HUDEP-2 (cell line): Measurements from ENCODE around the gene LRRC23.
A peak's percentile ranks its signal among the peaks of the same experiment; 100 is the strongest.
"Not testable (repeated sequence)": the region's sequence is repeated elsewhere in the genome, so short reads cannot be mapped to it uniquely, and the experiment has no call there.

ENCODE experiments used
- DNase-seq, 76 experiments: peaks; one replicate each; lab custom pipeline; 2025; ENCODE audit not compliant: unreplicated experiment in 76 of 76; lab: John Stamatoyannopoulos, UW

The LRRC23 gene

GRCh38 chr12:6872073-6873048 lies 32.3 kb upstream of the LRRC23 start:
- peak in 69 of 76 experiments; percentile 3 to 85 (median 63) for DNase-seq

GRCh38 chr12:6873094-6874014 lies 31.3 kb upstream of the LRRC23 start, which contains the start of gene SPSB2:
Gene SPSB2 (minus strand): TSS chr12:6873303. CDS start chr12:6872901, 402 bp downstream.
- DNase-seq: peak in 75 of 76 experiments; percentile 64 to 98 (median 93)

GRCh38 chr12:6874015-6874368 lies 30.6 kb upstream of the LRRC23 start:
- DNase-seq: not testable (repeated sequence)

- not testable (repeated sequence) for DNase-seq
These were observed 24.8 kb upstream of the LRRC23 start for GRCh38 chr12:6879824-6880223.

- DNase-seq: no peak
These were observed 21.4 kb upstream of the LRRC23 start for GRCh38 chr12:6883252-6883651.

GRCh38 chr12:6883683-6884082 lies 20.9 kb upstream of the LRRC23 start:
- no peak for DNase-seq

- no peak for DNase-seq
These were observed 20.1 kb upstream of the LRRC23 start for GRCh38 chr12:6884539-6884938.

GRCh38 chr12:6886206-6886999 lies 18.2 kb upstream of the LRRC23 start:
- DNase-seq: not testable (repeated sequence)

GRCh38 chr12:6887460-6887859 lies 17.2 kb upstream of the LRRC23 start:
- DNase-seq: no peak

GRCh38 chr12:6888360-6888759 lies 16.3 kb upstream of the LRRC23 start:
- no peak for DNase-seq

GRCh38 chr12:6888794-6889193 lies 15.8 kb upstream of the LRRC23 start:
- not testable (repeated sequence) for DNase-seq

GRCh38 chr12:6889775-6890573 lies 14.6 kb upstream of the LRRC23 start:
- not testable (repeated sequence) for DNase-seq

GRCh38 chr12:6890789-6891645 lies 13.6 kb upstream of the LRRC23 start:
- DNase-seq: peak in 75 of 76 experiments; percentile 57 to 98 (median 96)

- peak in 1 of 76 experiments; percentile 16 for DNase-seq
These were observed 13.0 kb upstream of the LRRC23 start for GRCh38 chr12:6891646-6892001.

- DNase-seq: not testable (repeated sequence)
These were observed 11.9 kb upstream of the LRRC23 start for GRCh38 chr12:6892683-6893082.

GRCh38 chr12:6894321-6894720 lies 10.3 kb upstream of the LRRC23 start:
- DNase-seq: no peak

GRCh38 chr12:6896846-6897435 lies 7.7 kb upstream of the LRRC23 start:
- no peak for DNase-seq

GRCh38 chr12:6899427-6899826 lies 5.2 kb upstream of the LRRC23 start:
- no peak for DNase-seq
